GM19452 (cell line): ENCODE measurements around the gene NWD2.

ENCODE experiments used
- ATAC-seq: cut with Tn5 transposase; IDR thresholded peaks from one replicate; pipeline ENCODE4 v1.9.1; 2021; ENCODE audit not compliant: unreplicated experiment

The NWD2 gene

GRCh38 chr4:37465296-37465695, 220.8 kb downstream of the NWD2 start:
- no peak for ATAC-seq

- ATAC-seq = no peak
These were observed 221.3 kb downstream of the NWD2 start for GRCh38 chr4:37465845-37466244.

GRCh38 chr4:37467223-37467622, 222.7 kb downstream of the NWD2 start:
- no peak for ATAC-seq

- no peak for ATAC-seq
These were observed 223.3 kb downstream of the NWD2 start for GRCh38 chr4:37467824-37468223.

- ATAC-seq = no peak
These were observed 224.7 kb downstream of the NWD2 start for GRCh38 chr4:37469286-37469685.

- no peak for ATAC-seq
These were observed 225.7 kb downstream of the NWD2 start for GRCh38 chr4:37470245-37470644.

GRCh38 chr4:37471093-37471492, 226.6 kb downstream of the NWD2 start:
- no peak for ATAC-seq

- ATAC-seq = no peak
These were observed 227.4 kb downstream of the NWD2 start for GRCh38 chr4:37471971-37472370.

GRCh38 chr4:37473807-37474206, 229.3 kb downstream of the NWD2 start:
- ATAC-seq = no peak

- ATAC-seq = no peak
These were observed 230.5 kb downstream of the NWD2 start for GRCh38 chr4:37475087-37475486.

- no peak for ATAC-seq
These were observed 231.2 kb downstream of the NWD2 start for GRCh38 chr4:37475776-37476175.

GRCh38 chr4:37476256-37476655, 231.7 kb downstream of the NWD2 start:
- ATAC-seq = no peak

- no peak for ATAC-seq
These were observed 232.1 kb downstream of the NWD2 start for GRCh38 chr4:37476691-37477090.

- ATAC-seq = no peak
These were observed 232.6 kb downstream of the NWD2 start for GRCh38 chr4:37477126-37477525.

GRCh38 chr4:37478151-37478550, 233.6 kb downstream of the NWD2 start:
- ATAC-seq = no peak

- ATAC-seq = no peak
These were observed 236.0 kb downstream of the NWD2 start for GRCh38 chr4:37480509-37480908.

- no peak for ATAC-seq
These were observed 237.1 kb downstream of the NWD2 start for GRCh38 chr4:37481547-37482122.

GRCh38 chr4:37482236-37482913, 237.8 kb downstream of the NWD2 start:
- ATAC-seq = no peak

GRCh38 chr4:37483610-37484009, 239.1 kb downstream of the NWD2 start:
- no peak for ATAC-seq

- ATAC-seq = no peak
These were observed 241.6 kb downstream of the NWD2 start for GRCh38 chr4:37486166-37486565.

GRCh38 chr4:37487668-37488067, 243.1 kb downstream of the NWD2 start:
- ATAC-seq = no peak

GRCh38 chr4:37489697-37490096, 245.2 kb downstream of the NWD2 start:
- ATAC-seq = no peak
